HG03460 (cell line): ENCODE results near the gene GPR152.
"Not testable (repeated sequence)": the region's sequence is repeated elsewhere in the genome, so short reads cannot be mapped to it uniquely, and the experiment has no call there.

ENCODE experiments used
- ATAC-seq: cut with Tn5 transposase; IDR thresholded peaks from one replicate; pipeline ENCODE4 v1.9.1; 2021; ENCODE audit not compliant: unreplicated experiment

The GPR152 gene

GRCh38 chr11:67412495-67413179 is 39.9 kb downstream of the GPR152 start:
- ATAC-seq, result no peak

GRCh38 chr11:67411785-67412152 is 40.8 kb downstream of the GPR152 start:
- ATAC-seq, result no peak

GRCh38 chr11:67410984-67411784 is 41.3 kb downstream of the GPR152 start:
- ATAC-seq, result no peak

GRCh38 chr11:67410369-67410831 is 42.1 kb downstream of the GPR152 start:
- no peak for ATAC-seq

GRCh38 chr11:67409781-67410368 is 42.7 kb downstream of the GPR152 start:
- ATAC-seq, result no peak

GRCh38 chr11:67409261-67409666 is 43.3 kb downstream of the GPR152 start:
- ATAC-seq, result peak; percentile 53

GRCh38 chr11:67408437-67409200 is 43.9 kb downstream of the GPR152 start:
- peak; percentile 6 for ATAC-seq

- no peak for ATAC-seq
Measured at GRCh38 chr11:67407688-67408163, 44.8 kb downstream of the GPR152 start.

- no peak for ATAC-seq
Measured at GRCh38 chr11:67406969-67407687, 45.4 kb downstream of the GPR152 start.

- no peak for ATAC-seq
Measured at GRCh38 chr11:67406420-67406968, 46.0 kb downstream of the GPR152 start.

- no peak for ATAC-seq
Measured at GRCh38 chr11:67405688-67406339, 46.7 kb downstream of the GPR152 start.

GRCh38 chr11:67405196-67405567 is 47.3 kb downstream of the GPR152 start:
- no peak for ATAC-seq

GRCh38 chr11:67404515-67405195 is 47.9 kb downstream of the GPR152 start:
- no peak for ATAC-seq

- ATAC-seq, result not testable (repeated sequence)
Measured at GRCh38 chr11:67403085-67403484, 49.4 kb downstream of the GPR152 start.

- ATAC-seq, result not testable (repeated sequence)
Measured at GRCh38 chr11:67402192-67402839, 50.2 kb downstream of the GPR152 start.

- peak; percentile 51 for ATAC-seq
Measured at GRCh38 chr11:67401495-67402191, 50.9 kb downstream of the GPR152 start, which contains the start of gene PPP1CA. Gene PPP1CA, minus strand, starts transcription at chr11:67401858. Its CDS starts 76 bp downstream, at chr11:67401782.
